ENCODE measurements around the gene IL17REL. TPM values are rescaled to one million over a fixed set of nuclear protein-coding genes. Genes with fewer than 3 reads are reported as not detected.
"Not testable (repeated sequence)": the region's sequence is repeated elsewhere in the genome, so short reads cannot be mapped to it uniquely, and the experiment has no call there.

IL17REL gene
- polyA plus RNA-seq, 3 donors = 0.04 to 0.06 TPM; not detected in 1

DNA sequence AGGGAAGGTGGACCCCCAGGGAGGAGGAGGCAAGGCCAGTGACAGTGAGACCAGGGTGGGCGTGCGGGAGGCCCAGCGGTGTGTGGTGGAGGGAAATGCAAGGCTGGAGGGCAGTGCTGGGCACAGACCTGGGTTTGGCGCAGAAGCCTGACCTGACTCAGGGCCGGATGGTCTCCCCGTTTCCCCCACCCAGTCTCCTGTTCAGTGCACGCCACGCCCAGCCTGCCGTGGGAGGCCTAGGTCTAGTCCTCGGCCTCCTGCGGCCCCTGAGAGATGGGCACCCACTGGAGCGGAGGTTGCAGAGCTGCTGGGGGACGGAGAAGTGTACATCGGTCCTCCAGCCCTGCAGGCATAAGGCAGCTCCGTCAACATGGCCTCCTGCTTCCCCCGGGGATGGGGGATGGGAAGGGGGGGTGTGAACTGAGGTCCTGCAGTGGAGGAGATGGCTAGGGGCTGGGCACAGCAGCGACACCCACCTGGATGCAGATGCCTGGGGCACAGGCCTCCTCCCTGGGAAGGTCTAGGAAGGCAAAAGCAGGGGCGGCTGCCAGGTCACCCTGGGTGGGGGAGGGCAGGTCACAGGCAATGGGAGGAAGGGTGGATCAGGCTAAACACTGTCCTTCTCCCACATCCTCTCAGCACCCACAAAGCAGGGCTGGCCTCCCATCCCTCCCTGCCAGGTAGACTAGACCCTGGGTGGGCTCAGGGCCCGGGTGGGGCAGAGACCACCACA, 15.9 kb downstream of the IL17REL start:
- no peak for DNase-seq (ENCODE audit: extremely low read depth in 1 of 11, low read depth in 9 of 11, low spot score in 4 of 11)

DNA sequence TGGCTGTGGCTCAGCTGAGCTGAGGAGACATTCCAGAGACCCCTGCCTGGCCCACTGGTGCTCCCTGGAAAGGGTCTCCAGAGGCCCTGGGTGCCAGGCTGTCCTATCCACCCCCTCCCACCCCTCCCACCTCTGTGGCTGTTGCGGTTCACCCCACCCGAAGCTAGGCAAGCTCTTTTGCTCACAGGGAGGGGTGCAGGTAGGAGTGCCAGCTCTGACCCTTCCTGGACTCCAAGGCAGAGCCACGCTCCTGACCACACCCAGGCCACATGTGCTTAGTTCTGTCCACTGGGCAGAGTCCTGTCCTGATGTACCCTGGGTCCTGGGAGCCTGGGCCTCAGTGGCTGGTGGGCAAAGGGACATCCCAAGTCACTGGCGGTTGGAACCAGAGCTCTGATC, 16.4 kb downstream of the IL17REL start:
- no peak for DNase-seq (ENCODE audit: extremely low read depth in 1 of 11, low read depth in 9 of 11, low spot score in 4 of 11)

GRCh38 chr22:49995361-49996118, 17.0 kb downstream of the IL17REL start:
- no peak for DNase-seq (ENCODE audit: extremely low read depth in 1 of 11, low read depth in 9 of 11, low spot score in 4 of 11)

DNA sequence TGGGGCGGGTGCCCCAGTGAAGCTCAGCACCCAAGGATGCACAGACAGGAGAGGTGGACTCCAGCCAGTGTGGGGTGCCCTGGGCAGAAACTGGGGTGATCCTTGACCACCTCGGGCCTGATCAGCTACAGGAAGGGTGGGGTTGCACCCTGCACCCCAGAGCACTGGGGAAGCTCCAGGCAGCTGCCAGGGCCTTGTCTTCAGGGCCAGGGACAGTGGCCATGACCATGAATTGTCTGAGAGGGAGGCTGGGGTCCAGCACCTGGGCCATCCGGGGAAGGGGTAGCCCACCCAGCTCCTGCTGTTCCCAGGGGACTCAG, 17.6 kb downstream of the IL17REL start:
- DNase-seq (ENCODE audit: extremely low read depth in 1 of 11, low read depth in 9 of 11, low spot score in 4 of 11) = no peak

GRCh38 chr22:49994361-49995040, 18.1 kb downstream of the IL17REL start:
- no peak for DNase-seq (ENCODE audit: extremely low read depth in 1 of 11, low read depth in 9 of 11, low spot score in 4 of 11)

DNA sequence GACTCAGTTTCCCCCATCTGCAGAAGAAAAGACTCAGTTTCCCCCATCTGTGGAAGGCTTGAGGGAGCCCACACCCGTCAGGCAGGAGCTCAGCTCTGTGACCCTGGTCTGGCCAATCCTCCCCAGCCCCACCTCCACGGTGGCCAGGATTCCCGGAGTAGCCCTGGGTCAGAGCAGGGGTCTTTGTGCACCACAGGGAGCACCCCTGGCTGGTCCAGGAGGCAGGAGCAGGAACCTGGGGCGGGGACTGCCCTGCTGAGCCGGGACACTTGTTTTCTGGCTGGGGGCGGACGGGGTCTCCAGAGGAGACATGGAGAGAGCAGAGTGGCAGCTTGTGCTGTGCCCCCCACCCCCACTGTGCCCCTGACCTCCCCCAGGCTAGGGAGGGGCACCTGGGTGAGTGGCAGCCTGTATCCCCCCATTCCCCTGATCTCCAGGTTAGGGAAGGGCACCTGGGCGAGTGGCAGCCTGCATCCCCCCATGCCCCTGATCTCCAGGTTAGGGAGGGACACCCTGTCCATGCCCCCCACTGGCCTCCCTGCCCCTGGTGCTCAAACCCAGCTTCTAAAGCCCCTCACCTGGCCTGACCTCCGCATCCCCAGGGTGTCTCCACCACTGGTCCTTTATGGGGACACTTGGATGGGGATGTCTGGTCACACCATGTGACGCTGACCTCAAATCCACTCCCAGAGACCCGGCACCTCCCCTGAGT, 18.8 kb downstream of the IL17REL start:
- DNase-seq (ENCODE audit: extremely low read depth in 1 of 11, low read depth in 9 of 11, low spot score in 4 of 11) = no peak

DNA sequence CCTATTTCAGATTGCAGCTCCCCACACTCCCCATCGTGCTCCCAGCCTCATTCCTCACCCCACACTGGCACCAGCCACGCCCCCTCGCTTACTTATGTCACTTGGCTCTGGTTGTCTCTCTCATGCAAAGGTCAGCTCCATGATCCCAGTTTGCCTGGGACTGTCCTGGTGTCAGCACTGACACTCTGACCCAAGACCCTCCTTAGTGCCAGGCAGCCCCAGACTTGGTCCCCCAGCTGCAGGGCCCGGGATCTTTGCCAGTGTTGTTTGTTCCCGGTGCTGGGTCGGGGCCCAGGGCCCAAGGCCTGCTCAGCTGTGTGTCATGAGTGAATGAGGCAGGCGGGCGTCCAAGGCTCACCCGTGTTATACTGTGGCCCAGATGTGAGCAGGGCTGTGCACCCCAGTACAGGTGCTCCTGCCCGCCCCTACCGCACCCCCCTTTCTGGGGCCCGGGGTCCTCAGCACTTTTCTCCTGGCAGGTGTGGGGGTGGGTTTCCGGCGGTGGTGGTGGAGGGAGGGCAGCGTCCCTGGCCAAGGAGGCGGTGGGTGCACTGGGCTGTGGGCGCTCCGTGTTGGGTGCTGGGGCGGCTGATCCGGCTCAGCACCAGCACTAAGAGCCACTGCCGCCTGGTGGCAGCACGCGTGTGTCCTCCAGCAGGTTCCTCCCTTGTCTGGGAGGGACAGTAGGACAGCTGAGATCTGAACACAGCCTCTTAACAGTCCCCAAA, 19.5 kb downstream of the IL17REL start:
- no peak for DNase-seq (ENCODE audit: extremely low read depth in 1 of 11, low read depth in 9 of 11, low spot score in 4 of 11)

DNA sequence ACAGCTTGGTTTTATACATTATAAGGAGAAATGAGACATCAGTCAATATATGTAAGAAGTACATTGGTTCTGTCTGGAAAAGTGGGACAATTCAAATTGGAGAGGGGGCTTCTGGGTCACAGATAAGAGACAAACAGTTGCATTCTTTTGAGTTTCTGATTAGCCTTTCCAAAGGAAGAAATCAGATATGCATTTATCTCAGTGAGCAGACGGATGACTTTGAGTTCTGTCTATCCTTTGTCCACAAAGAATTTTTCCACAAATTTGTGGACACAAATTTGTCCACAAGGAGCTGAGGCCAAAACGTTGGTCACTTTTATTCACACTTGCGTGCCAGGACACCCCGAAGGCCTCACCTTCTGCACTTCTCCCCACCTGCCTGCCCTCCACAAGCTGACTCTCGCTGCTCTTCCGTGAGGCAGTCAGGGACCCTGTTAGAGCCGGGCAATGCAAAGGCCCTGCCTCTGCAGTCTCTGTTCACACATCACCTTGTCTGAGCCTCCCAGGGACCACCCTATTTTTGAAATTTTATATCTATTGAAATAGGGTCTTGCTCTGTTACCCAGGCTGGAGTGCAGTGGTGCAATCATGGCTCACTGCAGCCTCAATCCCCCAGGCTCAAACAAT, 20.5 kb downstream of the IL17REL start:
- no peak for DNase-seq (ENCODE audit: extremely low read depth in 1 of 11, low read depth in 9 of 11, low spot score in 4 of 11)

DNA sequence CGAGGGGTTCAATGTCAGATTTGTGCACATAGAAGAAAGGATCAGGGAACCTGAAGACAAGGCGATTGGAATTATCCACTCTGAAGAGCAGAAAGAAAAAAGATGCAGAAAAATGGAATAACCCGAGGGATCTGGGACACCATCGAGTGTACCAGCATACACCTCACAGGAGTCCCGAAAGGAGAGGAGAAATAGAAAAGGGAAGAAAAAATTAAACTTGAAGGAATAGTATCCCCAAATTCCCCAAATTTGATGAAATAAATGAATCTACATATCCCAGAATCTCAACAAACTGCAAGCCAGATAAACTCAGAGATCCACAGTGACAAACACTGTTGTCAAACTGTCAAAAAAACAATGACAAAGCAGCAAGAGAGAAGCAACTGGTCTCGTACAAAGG, 21.4 kb downstream of the IL17REL start:
- DNase-seq (ENCODE audit: extremely low read depth in 1 of 11, low read depth in 9 of 11, low spot score in 4 of 11) = no peak

- not testable (repeated sequence) for DNase-seq (ENCODE audit: extremely low read depth in 1 of 11, low read depth in 9 of 11, low spot score in 4 of 11)
These were observed 22.7 kb downstream of the IL17REL start for GRCh38 chr22:49989826-49990225.

DNA sequence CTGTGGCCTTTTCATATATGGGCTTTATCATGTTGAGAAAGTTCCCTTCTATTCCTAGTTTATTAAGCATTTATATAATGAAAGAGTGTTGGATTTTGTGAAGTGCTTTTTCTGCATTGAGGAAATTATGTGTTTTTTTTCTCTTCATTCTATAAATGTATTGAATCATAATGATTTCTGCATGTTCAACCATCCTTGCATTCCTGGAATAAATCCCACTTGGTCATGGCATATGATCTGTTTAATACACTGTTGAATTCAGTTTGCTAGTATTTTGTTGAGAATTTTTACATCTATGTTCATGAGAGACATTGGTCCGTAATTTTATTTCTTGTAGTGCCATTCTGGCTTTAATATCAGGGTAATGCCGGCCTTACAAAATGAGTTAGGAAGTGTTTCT, 26.2 kb downstream of the IL17REL start:
- no peak for DNase-seq (ENCODE audit: extremely low read depth in 1 of 11, low read depth in 9 of 11, low spot score in 4 of 11)

DNA sequence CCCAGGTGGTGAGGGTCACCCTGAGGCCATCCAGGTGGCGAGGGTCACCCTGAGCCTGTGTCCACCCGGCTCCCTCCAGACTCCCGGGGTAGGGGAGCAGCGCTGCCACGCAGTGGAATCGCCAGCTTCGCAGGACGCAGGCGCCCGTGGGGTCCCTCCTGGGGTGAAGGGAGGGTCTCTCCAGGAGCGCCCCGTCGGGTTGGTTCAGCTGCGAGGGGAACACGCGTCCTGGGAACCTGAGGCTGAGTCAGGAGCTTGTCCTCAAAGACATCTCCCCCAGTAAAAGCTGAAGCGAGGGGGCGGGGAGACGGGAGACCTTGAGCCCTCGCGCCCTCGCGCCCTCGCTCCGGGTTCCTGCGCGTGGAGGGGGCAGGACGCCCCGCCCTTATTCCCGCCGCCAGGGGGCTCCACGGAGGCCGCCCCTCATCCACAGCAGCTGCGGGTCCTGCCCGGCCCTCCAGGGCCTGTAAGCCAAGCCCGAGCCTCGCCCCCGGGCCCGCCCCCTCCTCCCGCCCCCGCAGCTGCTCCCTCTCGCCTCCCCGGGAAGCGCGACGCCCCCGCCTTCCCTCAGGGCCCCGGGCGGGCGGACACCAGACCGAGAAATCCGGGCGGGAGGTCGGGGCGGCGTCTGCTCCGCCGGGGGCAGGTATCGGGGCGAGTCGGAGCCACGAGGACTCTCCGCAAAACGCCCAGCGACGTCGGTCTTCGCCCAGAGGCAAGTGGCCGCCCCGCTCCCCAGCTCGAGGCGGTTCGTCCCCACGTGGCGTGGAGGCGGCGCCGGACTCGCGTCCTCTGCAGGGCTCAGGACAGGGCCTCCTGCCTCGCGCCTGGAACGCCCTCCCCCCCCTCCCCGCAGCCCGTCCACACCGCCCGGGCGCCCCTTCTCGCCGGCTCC, 29.2 kb downstream of the IL17REL start:
- no peak for DNase-seq (ENCODE audit: extremely low read depth in 1 of 11, low read depth in 9 of 11, low spot score in 4 of 11)

- DNase-seq (ENCODE audit: extremely low read depth in 1 of 11, low read depth in 9 of 11, low spot score in 4 of 11) = not testable (repeated sequence)
These were observed 30.8 kb downstream of the IL17REL start for GRCh38 chr22:49981799-49982198.

DNA sequence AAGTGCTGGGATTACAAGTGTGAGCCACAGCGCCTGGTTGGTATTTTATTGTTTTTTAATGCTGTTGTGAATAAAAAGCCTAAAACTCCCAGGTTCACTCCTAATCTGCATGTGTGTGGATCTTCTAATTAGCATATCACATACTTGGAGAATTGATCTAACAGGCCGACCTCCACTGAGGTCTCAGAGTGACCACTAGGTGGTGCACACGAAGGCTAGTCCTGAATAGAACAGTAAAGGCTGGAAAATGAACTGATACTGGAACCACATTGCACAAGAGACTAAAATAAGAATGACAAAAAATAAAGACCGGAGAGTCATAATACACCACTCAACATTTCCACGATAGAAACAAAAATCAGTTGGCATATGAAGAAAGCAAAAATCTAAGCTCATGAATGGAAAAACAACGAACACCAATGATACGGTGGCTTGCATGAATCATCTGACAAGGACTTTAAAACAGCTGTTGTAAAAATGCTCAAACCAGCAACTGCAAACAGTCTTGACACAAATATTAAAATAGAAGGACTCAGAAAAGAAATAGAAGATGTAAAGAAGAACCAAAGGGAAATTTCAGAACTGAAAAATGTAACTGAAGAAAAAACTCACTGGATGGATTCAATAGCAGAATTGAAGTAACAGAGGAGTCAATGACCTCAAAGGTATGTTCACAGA, 32.8 kb downstream of the IL17REL start:
- no peak for DNase-seq (ENCODE audit: extremely low read depth in 1 of 11, low read depth in 9 of 11, low spot score in 4 of 11)

DNA sequence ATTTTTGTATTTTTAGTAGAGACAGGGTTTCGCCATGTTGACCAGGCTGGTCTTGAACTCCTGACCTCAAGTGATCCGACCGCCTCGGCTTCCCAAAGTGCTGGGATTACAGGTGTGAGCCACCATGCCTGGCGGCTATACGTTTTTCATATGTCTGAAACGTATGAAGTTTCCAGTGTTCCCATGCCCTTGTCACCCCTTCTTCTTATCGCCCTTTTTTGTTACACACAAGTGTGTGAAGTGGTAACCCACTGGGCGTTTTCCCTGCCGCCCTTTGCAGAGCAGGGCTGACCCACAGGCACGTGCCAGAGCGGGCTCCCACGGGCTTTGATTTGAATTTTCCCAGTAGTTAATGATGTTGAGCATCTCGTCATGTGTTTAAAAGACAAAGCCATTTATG, 35.0 kb downstream of the IL17REL start:
- no peak for DNase-seq (ENCODE audit: extremely low read depth in 1 of 11, low read depth in 9 of 11, low spot score in 4 of 11)

- DNase-seq (ENCODE audit: extremely low read depth in 1 of 11, low read depth in 9 of 11, low spot score in 4 of 11) = no peak
These were observed 36.0 kb downstream of the IL17REL start for GRCh38 chr22:49976439-49977175.

All from renal cortex interstitium (tissue), 11 donors.